Measurements from ENCODE around the gene LRRC53. TPM values are rescaled to one million over a fixed set of nuclear protein-coding genes. Genes with fewer than 3 reads are reported as not detected.

LRRC53 gene
- polyA plus RNA-seq, 1 donor (not counting 4 experiments of a cell fraction or from before 2014, with no cell fraction given) = not detected

DNA sequence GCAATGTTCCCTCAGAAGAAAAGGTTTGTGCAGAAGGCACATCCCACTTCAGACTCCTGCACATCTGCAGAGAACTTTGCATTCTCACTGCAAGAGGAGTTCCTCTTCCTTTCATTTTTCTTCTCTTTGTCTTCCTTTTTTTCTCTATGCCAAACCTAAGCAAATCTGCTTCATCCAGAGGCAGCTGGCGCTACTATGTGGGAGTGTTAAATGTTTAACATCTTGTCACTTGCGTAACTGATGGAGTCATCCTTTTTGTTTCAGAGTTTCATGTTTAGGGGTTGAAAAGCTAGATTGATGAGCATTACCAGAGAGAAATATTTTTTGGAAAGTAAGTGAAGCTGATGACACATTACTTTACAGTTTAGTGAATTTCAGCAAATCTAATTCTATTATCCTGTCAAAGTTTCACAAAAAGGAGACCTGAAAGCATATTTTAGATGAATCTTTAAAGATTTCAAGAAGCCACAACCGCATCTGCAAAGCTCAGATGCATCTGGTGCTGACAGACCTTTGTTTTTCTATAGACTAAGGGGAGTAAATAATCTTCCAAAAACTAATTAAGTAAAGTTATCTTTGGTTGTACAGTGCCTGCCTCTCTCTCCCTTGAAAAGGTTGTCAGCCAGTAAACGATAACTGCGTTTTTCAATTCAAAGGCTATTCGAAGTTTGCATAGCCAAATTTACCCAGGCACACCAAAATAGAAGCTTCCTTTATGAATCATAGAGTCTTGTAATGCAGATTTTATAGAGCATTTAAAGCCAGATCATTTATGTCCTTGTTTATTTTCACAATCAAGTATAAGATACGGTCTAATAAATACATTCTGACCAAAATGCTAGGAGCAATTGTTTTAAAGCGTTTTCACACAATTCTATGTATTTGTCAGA, 1.2 kb upstream of the LRRC53 start:
- H3K9me1 ChIP-seq (ENCODE audit: control insufficient read depth, extremely low read depth, insufficient read depth, low read length) = no peaks in the 10 kb centered on the region
- H3K4me2 ChIP-seq (ENCODE audit: control insufficient read depth, extremely low read depth, insufficient read depth, low read depth, low read length) = no peak overlapping the region
- H3K36me3 ChIP-seq (ENCODE audit: control insufficient read depth in 2 of 2, extremely low read depth in 1 of 2, insufficient read depth in 2 of 2, low read length in 2 of 2) = no peaks in the 10 kb centered on the region
- no peak overlapping the region for H3K4me3 ChIP-seq (ENCODE audit: control insufficient read depth in 2 of 3, extremely low read depth in 1 of 3, insufficient read depth in 2 of 3, low read depth in 1 of 3, low read length in 3 of 3)
- H3K9me3 ChIP-seq (ENCODE audit: control insufficient read depth, low read depth, low read length) = no peaks in the 10 kb centered on the region
- no peaks in the 10 kb centered on the region for H4K20me1 ChIP-seq (ENCODE audit: control insufficient read depth, extremely low read depth, insufficient read depth, low read length)
- no peak for FAIRE-seq
- H3K79me2 ChIP-seq (ENCODE audit: control insufficient read depth, insufficient read depth, low read length) = no peaks in the 10 kb centered on the region
- dilution Hi-C loops (cut with MboI; ENCODE audit: extremely low pct_ligation_motif_present, low sequenced_read_pairs) = no loop called here
- no peaks in the 10 kb centered on the region for H3K4me1 ChIP-seq (ENCODE audit: control insufficient read depth, extremely low read depth, insufficient read depth, low read length)
- no peak overlapping the region for H3K9ac ChIP-seq (ENCODE audit: control insufficient read depth, extremely low read depth, insufficient read depth, low read length)
- no peak for TF ChIP-seq EZH2 (IDR thresholded peaks at IDR 0.05; ENCODE audit: low read length)
- TF ChIP-seq, protein P1, sequence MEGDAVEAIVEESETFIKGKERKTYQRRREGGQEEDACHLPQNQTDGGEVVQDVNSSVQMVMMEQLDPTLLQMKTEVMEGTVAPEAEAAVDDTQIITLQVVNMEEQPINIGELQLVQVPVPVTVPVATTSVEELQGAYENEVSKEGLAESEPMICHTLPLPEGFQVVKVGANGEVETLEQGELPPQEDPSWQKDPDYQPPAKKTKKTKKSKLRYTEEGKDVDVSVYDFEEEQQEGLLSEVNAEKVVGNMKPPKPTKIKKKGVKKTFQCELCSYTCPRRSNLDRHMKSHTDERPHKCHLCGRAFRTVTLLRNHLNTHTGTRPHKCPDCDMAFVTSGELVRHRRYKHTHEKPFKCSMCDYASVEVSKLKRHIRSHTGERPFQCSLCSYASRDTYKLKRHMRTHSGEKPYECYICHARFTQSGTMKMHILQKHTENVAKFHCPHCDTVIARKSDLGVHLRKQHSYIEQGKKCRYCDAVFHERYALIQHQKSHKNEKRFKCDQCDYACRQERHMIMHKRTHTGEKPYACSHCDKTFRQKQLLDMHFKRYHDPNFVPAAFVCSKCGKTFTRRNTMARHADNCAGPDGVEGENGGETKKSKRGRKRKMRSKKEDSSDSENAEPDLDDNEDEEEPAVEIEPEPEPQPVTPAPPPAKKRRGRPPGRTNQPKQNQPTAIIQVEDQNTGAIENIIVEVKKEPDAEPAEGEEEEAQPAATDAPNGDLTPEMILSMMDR (optimal IDR thresholded peaks at IDR 0.05 in 1 of 3, IDR thresholded peaks at IDR 0.05 in 1 of 3, conservative IDR thresholded peaks at IDR 0.05 in 1 of 3; ENCODE audit: extremely low read depth in 1 of 3, insufficient read depth in 2 of 3, low read length in 3 of 3) = no peak
- no peak for DNase-seq (ENCODE audit: low read depth, low spot score)
- H3K27me3 ChIP-seq (ENCODE audit: control insufficient read depth, extremely low read depth, insufficient read depth, low read length) = no peaks in the 10 kb centered on the region
- H3K27ac ChIP-seq (ENCODE audit: control insufficient read depth, insufficient read depth, low read length) = no peak overlapping the region
- no peak overlapping the region for H2AFZ ChIP-seq (ENCODE audit: control insufficient read depth, low read length)

DNA sequence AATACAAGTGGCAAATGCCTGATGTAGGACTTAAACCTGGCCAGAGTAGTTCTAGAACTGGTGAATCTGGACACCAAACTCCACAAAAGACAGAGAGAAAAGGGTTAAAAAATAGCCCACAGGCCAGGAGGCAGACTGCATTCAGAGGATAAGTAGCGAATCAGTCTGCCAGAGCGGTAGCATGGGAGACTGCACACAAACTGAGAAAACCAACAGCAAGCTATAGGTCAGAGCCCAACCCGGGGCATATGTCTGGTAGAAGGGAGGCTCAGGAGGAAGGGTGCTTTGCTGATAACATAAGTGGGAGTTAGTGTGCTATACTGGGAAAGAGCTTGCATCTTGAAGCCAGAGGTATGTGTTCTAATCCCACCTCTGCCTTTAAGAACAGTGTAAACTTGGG, 4.0 kb downstream of the LRRC53 start:
- Histone ChIP-seq H3K9me3 (ENCODE audit: control insufficient read depth, low read depth, low read length) (no peaks in the 10 kb centered on the region), H3K9ac (ENCODE audit: control insufficient read depth, extremely low read depth, insufficient read depth, low read length) (no peak overlapping the region), H3K79me2 (ENCODE audit: control insufficient read depth, insufficient read depth, low read length) (no peaks in the 10 kb centered on the region), H3K9me1 (ENCODE audit: control insufficient read depth, extremely low read depth, insufficient read depth, low read length) (no peaks in the 10 kb centered on the region), H2AFZ (ENCODE audit: control insufficient read depth, low read length) (no peak overlapping the region), H3K36me3 (ENCODE audit: control insufficient read depth in 2 of 2, extremely low read depth in 1 of 2, insufficient read depth in 2 of 2, low read length in 2 of 2) (no peaks in the 10 kb centered on the region), H3K4me1 (ENCODE audit: control insufficient read depth, extremely low read depth, insufficient read depth, low read length) (no peaks in the 10 kb centered on the region), H3K4me3 (ENCODE audit: control insufficient read depth in 2 of 3, extremely low read depth in 1 of 3, insufficient read depth in 2 of 3, low read depth in 1 of 3, low read length in 3 of 3) (no peak overlapping the region), H3K27me3 (ENCODE audit: control insufficient read depth, extremely low read depth, insufficient read depth, low read length) (no peaks in the 10 kb centered on the region), H3K27ac (ENCODE audit: control insufficient read depth, insufficient read depth, low read length) (no peak overlapping the region), H4K20me1 (ENCODE audit: control insufficient read depth, extremely low read depth, insufficient read depth, low read length) (no peaks in the 10 kb centered on the region), H3K4me2 (ENCODE audit: control insufficient read depth, extremely low read depth, insufficient read depth, low read depth, low read length) (no peak overlapping the region)
- DNase-seq (ENCODE audit: low read depth, low spot score) = no peak
- no peak for TF ChIP-seq EZH2 (IDR thresholded peaks at IDR 0.05; ENCODE audit: low read length)
- TF ChIP-seq, protein P1 (optimal IDR thresholded peaks at IDR 0.05 in 1 of 3, IDR thresholded peaks at IDR 0.05 in 1 of 3, conservative IDR thresholded peaks at IDR 0.05 in 1 of 3; ENCODE audit: extremely low read depth in 1 of 3, insufficient read depth in 2 of 3, low read length in 3 of 3) = no peak
- dilution Hi-C loops (cut with MboI; ENCODE audit: extremely low pct_ligation_motif_present, low sequenced_read_pairs) = no loop called here
- no peak for FAIRE-seq
